Choroid plexus epithelial cell (primary cell): ENCODE data around the gene OR6P1.

Source experiments
- DNase-seq: peaks from one replicate; pipeline ENCODE4 v3.0.0-alpha.2; 2010; ENCODE audit warnings: low read depth
- H3K4me3 ChIP-seq: 2 replicates; pipeline ENCODE4 v1.5.1; 2011; ENCODE audit warnings: low read depth, mild to moderate bottlenecking, control low read depth, low read length, moderate library complexity
- CTCF ChIP-seq: conservative IDR thresholded peaks from 2 replicates; pipeline ENCODE4 v1.5.1; 2011; ENCODE audit warnings: low read depth, mild to moderate bottlenecking, control low read depth, inconsistent platforms, low read length, moderate library complexity

OR6P1 gene

GRCh38 chr1:158583962-158584361 lies 13.6 kb upstream of the OR6P1 start:
- no peak overlapping the region for H3K4me3 ChIP-seq
- DNase-seq = no peak
- TF ChIP-seq CTCF = no peak

- DNase-seq = no peak
- no peak for TF ChIP-seq CTCF
- H3K4me3 ChIP-seq = no peak within 1 kb of the TSS
Observed at GRCh38 chr1:158579733-158580132, 9.4 kb upstream of the OR6P1 start, which contains the start of gene OR10X1. TSS of gene OR10X1 (minus strand) at chr1:158579899. CDS start at chr1:158579899, 0 bp downstream.

- no peak for TF ChIP-seq CTCF
- no peak for DNase-seq
- no peak overlapping the region for H3K4me3 ChIP-seq
Observed at GRCh38 chr1:158577561-158577960, 7.2 kb upstream of the OR6P1 start.

GRCh38 chr1:158572226-158572625 lies 1.8 kb upstream of the OR6P1 start:
- no peak for TF ChIP-seq CTCF
- H3K4me3 ChIP-seq = no peak overlapping the region
- DNase-seq = no peak

- H3K4me3 ChIP-seq = no peak overlapping the region
- TF ChIP-seq CTCF = no peak
- DNase-seq = no peak
Observed at GRCh38 chr1:158564608-158565007, 5.8 kb downstream of the OR6P1 start.

GRCh38 chr1:158563853-158564252 lies 6.5 kb downstream of the OR6P1 start:
- H3K4me3 ChIP-seq = no peak overlapping the region
- no peak for TF ChIP-seq CTCF
- DNase-seq = no peak

GRCh38 chr1:158559696-158560095 lies 10.7 kb downstream of the OR6P1 start:
- no peak overlapping the region for H3K4me3 ChIP-seq
- no peak for DNase-seq
- TF ChIP-seq CTCF = no peak
